ENCODE data around the gene SIM1.

The SIM1 gene

GRCh38 chr6:100347901-100348550, 116.7 kb downstream of the SIM1 start:
- DNase-seq, result no peak

- no peak for DNase-seq
These were observed 117.9 kb downstream of the SIM1 start for GRCh38 chr6:100346828-100347227.

GRCh38 chr6:100346203-100346602, 118.5 kb downstream of the SIM1 start:
- DNase-seq, result no peak

- DNase-seq, result no peak
These were observed 120.0 kb downstream of the SIM1 start for GRCh38 chr6:100344761-100345160.

- DNase-seq, result no peak
These were observed 120.4 kb downstream of the SIM1 start for GRCh38 chr6:100344321-100344720.

- DNase-seq, result no peak
These were observed 121.2 kb downstream of the SIM1 start for GRCh38 chr6:100343316-100344077.

GRCh38 chr6:100342830-100343229, 121.9 kb downstream of the SIM1 start:
- DNase-seq, result no peak

- DNase-seq, result no peak
These were observed 125.0 kb downstream of the SIM1 start for GRCh38 chr6:100339574-100340255.

- DNase-seq, result no peak
These were observed 126.6 kb downstream of the SIM1 start for GRCh38 chr6:100338090-100338489.

- no peak for DNase-seq
These were observed 127.8 kb downstream of the SIM1 start for GRCh38 chr6:100336876-100337275.

GRCh38 chr6:100335991-100336390, 128.7 kb downstream of the SIM1 start:
- DNase-seq, result no peak
